GM18907 (cell line): ENCODE measurements around the gene HIVEP3.

ENCODE experiments used
- ATAC-seq: cut with Tn5 transposase; IDR thresholded peaks from one replicate; pipeline ENCODE4 v1.9.1; 2021; ENCODE audit warnings: mild to moderate bottlenecking, moderate library complexity; ENCODE audit not compliant: unreplicated experiment

Gene HIVEP3

GRCh38 chr1:41658431-41659158, 260.1 kb downstream of the HIVEP3 start:
- ATAC-seq: no peak

- no peak for ATAC-seq
Observed at GRCh38 chr1:41657679-41658295, 260.9 kb downstream of the HIVEP3 start.

- ATAC-seq: no peak
Observed at GRCh38 chr1:41656825-41657500, 261.8 kb downstream of the HIVEP3 start.

GRCh38 chr1:41656068-41656467, 262.7 kb downstream of the HIVEP3 start:
- no peak for ATAC-seq

GRCh38 chr1:41655632-41656031, 263.1 kb downstream of the HIVEP3 start:
- no peak for ATAC-seq

- ATAC-seq: no peak
Observed at GRCh38 chr1:41653574-41653973, 265.1 kb downstream of the HIVEP3 start.

GRCh38 chr1:41652384-41653265, 266.1 kb downstream of the HIVEP3 start:
- no peak for ATAC-seq

GRCh38 chr1:41650028-41650880, 268.5 kb downstream of the HIVEP3 start:
- no peak for ATAC-seq

GRCh38 chr1:41649396-41650027, 269.2 kb downstream of the HIVEP3 start:
- ATAC-seq: no peak

GRCh38 chr1:41648844-41649243, 269.9 kb downstream of the HIVEP3 start:
- ATAC-seq: no peak

- ATAC-seq: no peak
Observed at GRCh38 chr1:41648230-41648629, 270.5 kb downstream of the HIVEP3 start.

- no peak for ATAC-seq
Observed at GRCh38 chr1:41647221-41648135, 271.2 kb downstream of the HIVEP3 start.

- ATAC-seq: no peak
Observed at GRCh38 chr1:41646186-41646585, 272.5 kb downstream of the HIVEP3 start.

GRCh38 chr1:41645062-41645461, 273.7 kb downstream of the HIVEP3 start:
- no peak for ATAC-seq

- ATAC-seq: no peak
Observed at GRCh38 chr1:41642922-41643821, 275.6 kb downstream of the HIVEP3 start.

GRCh38 chr1:41641941-41642527, 276.7 kb downstream of the HIVEP3 start:
- no peak for ATAC-seq

- ATAC-seq: no peak
Observed at GRCh38 chr1:41641475-41641814, 277.3 kb downstream of the HIVEP3 start.
